ENCODE data around the gene FYCO1.

- no peak for TF ChIP-seq CTCF (conservative IDR thresholded peaks at IDR 0.05 in 1 of 2, IDR thresholded peaks at IDR 0.05 in 1 of 2; ENCODE audit: extremely low read depth in 1 of 2, insufficient read depth in 1 of 2, low read depth in 1 of 2, low read length in 2 of 2)
- no peak for TF ChIP-seq EZH2 (IDR thresholded peaks at IDR 0.05; ENCODE audit: borderline replicate concordance, low read length)
Measured at GRCh38 chr3:45953536-45953935, 42.1 kb downstream of the FYCO1 start.
